ENCODE measurements around the gene ZFAND3.
A peak's percentile ranks its signal among the peaks of the same experiment; 100 is the strongest.

ZFAND3 gene

DNA sequence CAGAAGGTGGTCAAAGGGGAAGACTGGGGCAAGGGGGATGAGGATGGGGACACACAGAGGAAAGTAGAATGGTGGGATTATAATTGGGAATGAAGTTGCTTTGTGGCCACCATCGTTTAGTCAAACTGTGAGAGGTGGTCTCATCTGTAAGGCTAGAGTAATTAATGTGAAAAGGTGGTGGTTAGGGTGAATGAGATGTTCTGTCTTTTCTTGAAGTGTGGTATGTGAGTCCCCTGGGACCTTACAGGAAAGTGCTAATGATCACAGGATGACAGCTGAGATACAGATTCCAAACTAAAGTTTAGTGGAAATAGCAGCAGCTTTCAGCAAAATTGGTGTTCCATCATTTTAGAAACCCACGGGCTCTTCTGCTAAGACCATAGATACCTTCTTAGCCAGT lies 10.7 kb downstream of the ZFAND3 start:
- no peak for DNase-seq

GRCh38 chr6:37831457-37831856 lies 11.9 kb downstream of the ZFAND3 start:
- DNase-seq, result no peak

DNA sequence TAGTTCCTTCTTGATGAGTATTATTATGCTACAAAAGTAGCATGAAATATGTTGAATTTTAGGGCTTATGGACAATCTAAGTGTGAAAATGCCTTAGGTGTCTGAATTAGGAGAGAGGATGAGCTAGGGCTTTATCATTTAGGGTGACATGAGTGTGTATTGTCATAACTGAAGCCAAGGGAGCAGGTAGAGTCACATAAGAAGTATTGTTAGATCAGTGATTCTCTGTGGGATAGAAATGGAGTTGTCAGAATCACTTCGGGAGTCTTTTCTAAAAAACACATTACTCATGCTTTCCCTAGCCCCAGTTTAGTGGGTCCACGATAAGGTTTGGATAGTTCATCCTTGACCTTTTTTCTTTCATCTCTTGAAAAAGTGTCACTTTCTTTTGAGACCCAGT lies 16.4 kb downstream of the ZFAND3 start:
- DNase-seq, result no peak

- DNase-seq, result no peak
Observed at GRCh38 chr6:37838219-37838921, 18.8 kb downstream of the ZFAND3 start.

GRCh38 chr6:37840143-37840939 lies 20.8 kb downstream of the ZFAND3 start:
- DNase-seq, result no peak

DNA sequence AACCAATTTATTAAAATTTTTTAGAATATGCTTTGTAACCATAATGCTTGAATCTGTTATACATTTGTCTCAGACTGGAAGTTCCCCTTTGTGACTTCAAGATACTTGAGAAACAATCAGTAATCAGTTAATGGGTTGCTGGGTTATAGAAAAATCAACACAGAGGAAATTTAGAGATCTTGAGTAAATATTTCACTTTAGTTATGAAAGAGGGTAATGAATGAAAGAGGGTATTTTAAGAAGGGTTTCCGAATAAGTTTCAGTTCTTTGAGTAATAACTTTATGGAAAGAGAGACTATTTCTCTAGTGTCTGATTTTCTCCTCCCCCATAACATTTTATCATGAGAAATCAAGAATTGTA lies 21.4 kb downstream of the ZFAND3 start:
- DNase-seq, result no peak

- DNase-seq, result no peak
Observed at GRCh38 chr6:37845026-37845911, 25.7 kb downstream of the ZFAND3 start.

GRCh38 chr6:37845930-37846329 lies 26.4 kb downstream of the ZFAND3 start:
- no peak for DNase-seq

GRCh38 chr6:37847704-37848103 lies 28.2 kb downstream of the ZFAND3 start:
- DNase-seq, result no peak

DNA sequence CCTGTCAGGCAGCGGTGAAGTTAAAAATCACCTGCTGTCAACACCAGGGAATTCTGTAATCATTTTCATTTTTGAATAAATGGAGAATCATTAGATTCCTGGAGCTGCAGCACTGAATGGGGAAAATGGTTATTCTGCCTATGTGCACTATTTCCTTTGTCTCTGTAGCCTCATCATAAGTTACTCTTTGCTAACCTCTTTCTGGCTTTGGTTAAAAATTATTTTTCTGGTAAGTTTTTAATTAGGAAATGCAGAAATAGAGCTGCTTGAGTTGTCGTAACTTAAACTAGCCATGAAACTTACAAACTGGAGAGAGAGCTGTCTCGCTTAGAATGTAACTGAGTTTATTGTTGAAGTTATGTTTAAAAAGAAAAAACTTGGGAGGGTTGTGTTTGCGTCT lies 28.8 kb downstream of the ZFAND3 start:
- no peak for DNase-seq

DNA sequence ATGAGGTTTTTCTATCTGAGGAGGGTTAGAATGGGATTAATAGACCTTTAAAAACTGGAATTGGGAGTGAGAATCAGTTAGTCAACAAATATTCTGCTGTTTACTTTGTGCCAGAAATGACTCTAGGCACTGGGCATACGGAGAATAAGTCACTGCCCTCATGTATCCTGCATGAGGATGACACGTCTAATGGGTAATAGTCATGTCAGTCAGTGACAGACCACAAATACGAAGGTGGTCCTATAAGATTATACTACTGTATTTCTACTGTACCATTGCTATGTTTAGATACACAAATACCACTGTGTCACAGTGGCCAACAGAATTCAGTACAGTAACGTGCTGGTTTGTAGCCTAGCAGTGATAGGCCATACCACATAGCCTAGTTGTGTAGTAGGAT lies 30.7 kb downstream of the ZFAND3 start:
- no peak for DNase-seq

GRCh38 chr6:37850728-37851285 lies 31.3 kb downstream of the ZFAND3 start:
- DNase-seq, result no peak

GRCh38 chr6:37851997-37852524 lies 32.5 kb downstream of the ZFAND3 start:
- DNase-seq, result no peak

- DNase-seq, result no peak
Observed at GRCh38 chr6:37856285-37856684, 36.8 kb downstream of the ZFAND3 start.

GRCh38 chr6:37858363-37858762 lies 38.8 kb downstream of the ZFAND3 start:
- peak; percentile 51 for DNase-seq

- DNase-seq, result no peak
Observed at GRCh38 chr6:37860226-37860839, 40.8 kb downstream of the ZFAND3 start.

DNA sequence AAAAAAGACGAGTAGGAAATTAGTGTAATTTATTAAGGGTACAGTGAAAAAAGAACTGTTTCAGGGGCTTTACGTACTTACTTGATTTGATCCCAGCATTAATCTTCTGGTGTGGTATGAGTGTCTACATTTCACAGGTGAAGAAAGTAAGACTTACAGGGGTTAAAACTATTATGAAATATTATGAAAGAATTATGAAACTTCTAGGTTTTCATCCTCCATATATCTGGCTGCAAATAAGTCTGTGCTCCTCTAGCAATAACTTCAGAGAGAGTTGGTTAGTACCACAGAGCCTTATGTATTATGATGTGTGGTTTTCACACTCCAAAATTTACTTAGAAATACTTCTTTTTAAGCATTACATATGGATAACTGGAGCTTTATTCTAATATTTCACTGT lies 41.9 kb downstream of the ZFAND3 start:
- no peak for DNase-seq

GRCh38 chr6:37862430-37862829 lies 42.9 kb downstream of the ZFAND3 start:
- DNase-seq, result no peak

- no peak for DNase-seq
Observed at GRCh38 chr6:37862992-37863391, 43.5 kb downstream of the ZFAND3 start.

- DNase-seq, result no peak
Observed at GRCh38 chr6:37864250-37864649, 44.7 kb downstream of the ZFAND3 start.

DNA sequence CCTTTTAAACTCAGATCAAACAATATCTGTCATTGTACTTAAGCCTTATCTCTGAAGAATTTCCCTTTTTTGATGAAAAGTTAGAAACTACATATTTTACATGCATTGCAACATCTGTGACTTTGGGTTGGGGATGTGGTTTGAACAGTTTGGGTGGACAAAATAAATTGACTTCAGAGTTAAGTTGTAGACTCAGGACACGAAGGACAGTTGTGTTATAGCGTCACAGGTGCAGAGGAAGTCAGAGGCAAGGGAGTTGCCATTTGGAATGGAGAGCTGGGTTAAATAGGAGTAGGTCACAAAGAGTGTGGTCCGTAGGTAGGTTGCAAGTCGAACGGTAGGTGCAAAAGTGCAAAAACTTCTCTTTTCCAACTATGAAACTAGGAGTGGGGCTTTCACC lies 46.0 kb downstream of the ZFAND3 start:
- no peak for DNase-seq
